ENCODE data around the gene FMC1.
"Not testable (repeated sequence)": the region's sequence is repeated elsewhere in the genome, so short reads cannot be mapped to it uniquely, and the experiment has no call there.

Gene FMC1

GRCh38 chr7:139340808-139341057 lies 404 bp upstream of the FMC1 start:
- no peak for DNase-seq

- no peak for DNase-seq
These were observed 664 bp downstream of the FMC1 start for GRCh38 chr7:139341776-139342226.

- no peak for DNase-seq
These were observed 3.9 kb downstream of the FMC1 start for GRCh38 chr7:139345042-139345441.

DNA sequence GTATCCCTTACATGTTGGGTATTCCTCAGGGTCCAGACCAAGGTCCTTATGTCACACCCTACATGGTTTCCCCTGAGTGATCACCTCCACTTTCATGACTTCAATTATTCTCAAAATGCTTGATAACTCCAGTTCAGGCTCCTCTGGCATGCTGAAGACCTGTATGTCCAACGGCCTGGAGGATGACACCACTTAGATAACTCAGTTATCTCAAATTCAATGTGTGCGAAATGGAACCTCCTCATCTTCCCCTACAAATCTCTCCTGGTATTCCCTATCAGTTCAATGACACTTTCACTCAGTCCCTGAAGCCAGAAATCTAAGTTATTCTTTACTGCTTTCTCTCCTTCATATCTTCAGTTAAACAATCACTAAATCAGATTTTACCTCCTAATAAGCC lies 9.9 kb downstream of the FMC1 start:
- DNase-seq = no peak

- no peak for DNase-seq
These were observed 13.6 kb downstream of the FMC1 start for GRCh38 chr7:139354729-139355128.

GRCh38 chr7:139355320-139355719 lies 14.2 kb downstream of the FMC1 start:
- peak; percentile 57 for DNase-seq

DNA sequence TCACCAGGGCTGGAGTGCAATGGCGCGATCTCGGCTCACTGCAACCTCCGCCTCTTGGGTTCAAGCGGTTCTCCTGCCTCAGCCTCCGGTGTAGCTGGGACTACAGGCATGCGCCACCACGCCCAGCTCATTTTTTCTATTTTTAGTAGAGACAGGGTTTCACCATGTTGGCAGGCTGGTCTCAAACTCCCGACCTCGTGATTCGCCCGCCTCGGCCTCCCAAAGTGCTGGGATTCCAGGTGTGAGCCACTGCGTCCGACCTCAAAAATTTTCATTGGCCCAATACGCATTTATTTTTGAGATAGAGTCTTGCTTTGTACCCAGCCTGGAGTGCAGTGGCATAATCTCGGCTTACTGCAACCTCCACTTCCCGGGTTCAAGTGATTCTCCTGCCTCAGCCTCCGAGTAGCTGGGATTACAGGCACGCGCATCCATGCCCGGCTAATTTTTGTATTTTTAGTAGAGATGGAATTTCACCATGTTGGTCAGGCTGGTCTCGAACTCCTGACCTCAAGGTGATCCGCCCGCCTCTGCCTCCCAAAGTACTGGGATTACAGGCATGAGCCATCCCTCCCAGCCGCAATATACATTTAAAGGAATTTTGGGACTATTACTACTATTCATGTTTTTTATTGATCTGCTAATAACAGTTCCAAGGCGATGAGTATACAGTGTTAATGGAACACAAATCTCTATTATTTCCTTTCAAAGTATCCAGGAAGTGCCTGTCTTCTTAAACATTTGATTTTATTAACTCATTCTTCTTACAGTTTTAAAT lies 16.8 kb downstream of the FMC1 start:
- not testable (repeated sequence) for DNase-seq

DNA sequence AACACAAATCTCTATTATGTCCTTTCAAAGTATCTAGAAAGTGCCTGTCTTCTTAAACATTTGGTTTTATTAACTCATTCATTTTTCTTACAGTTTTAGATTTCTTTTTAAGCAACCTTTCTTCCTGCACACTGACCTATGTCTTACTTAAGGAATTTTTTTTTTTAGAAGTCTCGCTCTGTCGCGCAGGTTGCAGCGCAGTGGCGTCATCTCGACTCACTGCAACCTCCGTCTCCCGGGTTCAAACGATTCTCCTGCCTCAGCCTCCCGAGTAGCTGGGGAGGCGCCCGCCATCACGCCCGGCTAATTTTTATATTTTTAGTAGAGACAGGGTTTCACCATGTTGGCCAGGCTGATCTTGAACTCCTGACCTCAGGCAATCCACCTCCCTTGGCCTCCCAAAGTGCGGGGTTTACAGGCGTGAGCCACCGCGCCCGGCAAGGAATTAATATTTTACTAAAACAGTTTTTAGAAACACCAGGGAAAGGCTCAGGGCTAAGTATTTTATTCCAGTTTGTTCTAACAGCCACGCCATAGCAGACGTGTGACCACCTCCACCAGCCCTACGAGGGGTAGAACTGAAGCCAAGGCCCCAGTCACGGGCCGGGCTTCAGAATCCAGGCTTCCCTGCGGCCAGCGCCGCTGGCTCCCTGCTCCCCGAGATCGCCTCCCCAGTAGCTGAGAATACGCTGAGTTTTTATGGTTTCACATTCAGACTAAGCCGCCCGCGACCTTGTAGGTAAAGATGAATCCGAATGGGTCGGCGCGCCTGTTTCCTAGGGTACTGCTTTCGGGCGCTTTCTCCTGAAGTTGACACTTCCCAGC lies 17.6 kb downstream of the FMC1 start:
- peak; percentile 49 for DNase-seq

GRCh38 chr7:139359366-139360209 lies 18.5 kb downstream of the FMC1 start, which contains the start of gene LUC7L2:
TSS of gene LUC7L2 (plus strand) at chr7:139359894. CDS start at chr7:139360262, 368 bp downstream.
- peak; percentile 98 for DNase-seq

DNA sequence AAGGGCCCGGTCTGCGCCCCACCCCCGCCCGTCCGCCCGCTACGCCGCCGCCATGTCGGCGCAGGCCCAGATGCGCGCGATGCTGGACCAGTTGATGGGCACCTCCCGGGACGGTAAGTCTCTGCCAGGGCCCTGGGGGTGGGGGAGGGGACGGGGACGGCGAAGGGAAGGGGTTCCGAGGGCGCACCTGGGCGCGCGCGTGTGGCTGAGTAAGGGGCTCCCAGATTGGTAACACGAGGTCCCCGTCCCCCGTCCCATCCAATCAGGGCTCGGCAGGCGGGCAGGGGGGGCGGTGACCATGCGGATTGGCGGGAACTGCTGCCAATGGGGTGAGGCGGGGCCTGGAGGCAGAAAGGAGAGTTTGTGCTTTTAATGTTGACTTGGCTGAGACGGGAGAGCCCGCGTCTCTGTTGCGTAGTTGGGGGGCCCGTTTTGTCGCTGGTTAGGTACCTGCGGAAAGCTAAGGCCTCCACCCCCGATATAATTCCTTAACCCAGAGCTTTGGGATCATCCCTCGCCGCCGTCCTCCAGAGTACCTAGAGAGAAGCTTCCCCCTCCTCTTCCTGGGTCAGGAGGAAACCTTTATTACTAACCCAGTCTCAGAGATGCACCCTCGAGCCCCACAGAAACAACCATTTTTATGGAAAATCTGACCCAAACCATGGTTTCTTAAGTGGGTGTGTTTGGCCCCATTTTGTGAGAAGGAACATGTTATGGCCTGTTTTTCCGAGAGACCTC lies 19.2 kb downstream of the FMC1 start:
- DNase-seq = peak; percentile 97

- DNase-seq = no peak
These were observed 19.8 kb downstream of the FMC1 start for GRCh38 chr7:139360948-139361307.

GRCh38 chr7:139361523-139361922 lies 20.4 kb downstream of the FMC1 start:
- no peak for DNase-seq

- no peak for DNase-seq
These were observed 21.2 kb downstream of the FMC1 start for GRCh38 chr7:139362302-139362701.

GRCh38 chr7:139362981-139363380 lies 21.8 kb downstream of the FMC1 start:
- DNase-seq = no peak

DNA sequence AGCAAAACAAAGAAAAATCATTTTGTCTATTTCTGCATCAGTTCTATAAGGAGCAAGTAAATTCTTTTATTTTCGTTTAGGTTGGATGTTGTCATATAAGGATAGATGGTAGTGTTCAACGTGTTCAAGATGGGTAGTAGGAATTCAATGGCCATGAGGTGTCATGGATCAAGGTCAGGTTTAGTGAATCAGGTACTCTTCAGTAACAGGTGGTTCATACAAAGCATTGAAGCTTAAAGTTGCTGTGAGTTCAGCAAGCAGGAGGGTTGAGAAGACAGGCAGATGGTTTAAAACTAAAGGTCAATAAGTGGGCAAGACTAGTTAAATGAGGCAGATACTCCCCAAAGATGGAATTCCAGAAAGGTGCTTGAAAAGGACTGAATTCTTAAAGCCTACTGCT lies 24.2 kb downstream of the FMC1 start:
- DNase-seq = no peak

DNA sequence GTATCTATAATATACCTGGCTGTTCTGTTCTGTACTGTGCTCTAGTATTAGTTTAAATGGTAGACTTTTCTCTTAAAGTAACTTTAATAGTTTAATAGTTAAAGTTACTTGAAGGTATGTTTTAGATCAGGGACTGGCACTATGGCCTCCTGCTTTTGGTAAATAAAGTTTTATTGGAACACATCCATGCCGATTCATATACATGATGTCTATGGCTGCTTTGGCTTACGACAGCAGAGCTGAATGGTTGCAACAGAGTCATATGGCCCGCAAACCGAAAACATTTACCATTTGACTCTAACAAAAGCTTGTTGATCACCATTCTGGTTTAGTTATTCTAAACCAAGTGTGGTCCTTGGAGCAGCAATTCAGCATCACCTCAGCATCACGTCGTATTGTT lies 25.3 kb downstream of the FMC1 start:
- DNase-seq = no peak

DNA sequence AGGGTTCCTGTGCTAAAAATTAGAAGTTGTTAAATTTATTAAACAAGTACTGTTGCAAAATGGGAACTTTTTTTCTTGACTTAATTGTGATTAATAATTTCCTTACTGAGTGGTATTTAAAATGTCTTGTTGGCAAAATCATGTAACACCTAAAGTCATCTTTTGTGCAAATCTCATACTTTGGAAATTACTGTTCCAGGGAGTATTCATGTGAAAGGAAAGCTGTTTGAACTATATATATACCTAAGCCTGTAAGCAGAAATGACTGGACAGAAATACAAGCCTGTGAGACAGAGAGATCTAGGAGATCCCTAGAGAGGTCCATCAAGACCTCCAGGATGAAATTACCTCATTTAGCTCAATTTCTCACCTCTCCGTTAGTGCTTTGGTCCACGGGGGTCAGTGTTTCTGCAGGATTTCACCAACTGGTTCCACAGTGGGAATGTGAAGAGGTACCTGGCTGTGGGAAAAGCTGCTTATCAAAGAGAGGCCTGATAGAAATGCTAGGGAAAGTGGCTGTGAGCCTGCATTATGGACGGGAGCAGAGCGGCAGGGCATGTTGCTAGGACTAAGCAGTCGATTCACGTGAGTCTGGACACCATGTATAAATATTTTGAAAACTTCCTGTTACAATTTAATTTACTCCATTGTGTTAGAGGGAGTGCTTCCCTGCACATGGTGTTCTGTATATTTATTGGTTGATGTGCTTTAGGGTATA lies 26.5 kb downstream of the FMC1 start:
- no peak for DNase-seq

GRCh38 chr7:139370301-139370942 lies 29.3 kb downstream of the FMC1 start:
- DNase-seq = no peak

GRCh38 chr7:139370943-139371313 lies 29.8 kb downstream of the FMC1 start:
- DNase-seq = no peak

DNA sequence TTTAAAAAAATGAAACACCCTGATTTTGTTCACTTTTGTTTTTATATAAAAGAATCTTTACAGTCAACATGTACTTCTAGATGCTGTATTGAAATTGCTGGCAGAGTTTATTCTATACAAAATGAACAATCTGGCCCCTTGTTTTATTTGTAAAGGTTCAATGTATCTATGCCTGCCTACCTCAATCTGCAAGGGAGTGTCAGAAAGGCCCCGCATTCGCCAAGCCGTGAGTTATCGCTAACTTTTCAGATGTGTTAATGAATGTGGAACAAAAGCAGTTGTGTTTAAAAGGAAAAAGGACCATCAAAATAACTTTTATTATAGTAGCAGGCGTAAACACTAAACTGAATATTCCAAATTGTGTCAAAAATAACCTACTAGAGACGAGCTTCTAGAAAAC lies 33.1 kb downstream of the FMC1 start:
- DNase-seq = no peak

GRCh38 chr7:139382439-139382838 lies 41.3 kb downstream of the FMC1 start:
- DNase-seq = no peak

DNA sequence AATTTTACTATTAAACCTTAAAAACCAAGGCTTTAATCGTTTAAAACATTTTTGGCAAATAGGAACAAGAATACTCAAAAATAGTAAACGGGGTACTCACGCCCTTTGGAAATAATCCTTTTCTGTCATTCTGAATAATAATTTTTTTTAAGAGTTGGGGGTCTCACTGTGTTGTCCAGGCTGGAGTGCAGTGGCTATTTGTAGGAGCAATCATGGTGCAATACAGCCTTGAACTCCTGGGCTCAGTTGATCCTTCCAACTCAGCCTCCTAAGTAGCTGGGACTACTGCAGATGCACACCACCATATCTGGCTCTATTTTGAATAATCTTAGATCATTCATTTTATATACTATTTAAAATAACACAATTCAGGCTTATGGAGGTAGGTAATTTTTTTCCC lies 43.5 kb downstream of the FMC1 start:
- no peak for DNase-seq

All from hematopoietic multipotent progenitor cell treated with erythropoietin and hydrocortisone succinate and interleukin-3 and kit ligand, for 6 days (in vitro differentiated cells).